GM10847 (cell line): ENCODE measurements around the gene BBS2.
A peak's percentile ranks its signal among the peaks of the same experiment; 100 is the strongest.

Source experiments
- POLR2A ChIP-seq: IDR thresholded peaks from 2 replicates; pipeline ENCODE4 v1.6.1; 2011; ENCODE audit not compliant: insufficient read length; ENCODE audit errors: extremely low read depth

Gene BBS2

DNA sequence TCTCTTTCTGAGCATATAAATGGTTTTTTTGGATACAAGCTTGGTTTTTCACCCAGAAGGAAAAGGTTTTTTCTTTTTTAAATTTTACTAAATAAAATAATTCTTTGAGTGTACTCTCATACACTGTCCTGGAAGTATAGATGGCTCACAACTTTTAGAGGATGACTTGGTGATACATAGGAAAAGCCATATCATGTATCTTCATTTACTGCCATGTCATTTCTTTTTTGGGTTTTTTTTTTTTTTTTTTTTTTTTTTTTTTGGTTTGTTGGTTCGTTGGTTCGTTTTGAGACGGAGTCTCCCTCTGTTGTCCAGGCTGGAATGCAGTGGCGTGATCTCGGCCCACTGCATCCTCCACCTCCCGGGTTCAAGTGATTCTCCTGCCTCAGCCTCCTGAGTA lies 56.7 kb downstream of the BBS2 start:
- no peak for TF ChIP-seq POLR2A

DNA sequence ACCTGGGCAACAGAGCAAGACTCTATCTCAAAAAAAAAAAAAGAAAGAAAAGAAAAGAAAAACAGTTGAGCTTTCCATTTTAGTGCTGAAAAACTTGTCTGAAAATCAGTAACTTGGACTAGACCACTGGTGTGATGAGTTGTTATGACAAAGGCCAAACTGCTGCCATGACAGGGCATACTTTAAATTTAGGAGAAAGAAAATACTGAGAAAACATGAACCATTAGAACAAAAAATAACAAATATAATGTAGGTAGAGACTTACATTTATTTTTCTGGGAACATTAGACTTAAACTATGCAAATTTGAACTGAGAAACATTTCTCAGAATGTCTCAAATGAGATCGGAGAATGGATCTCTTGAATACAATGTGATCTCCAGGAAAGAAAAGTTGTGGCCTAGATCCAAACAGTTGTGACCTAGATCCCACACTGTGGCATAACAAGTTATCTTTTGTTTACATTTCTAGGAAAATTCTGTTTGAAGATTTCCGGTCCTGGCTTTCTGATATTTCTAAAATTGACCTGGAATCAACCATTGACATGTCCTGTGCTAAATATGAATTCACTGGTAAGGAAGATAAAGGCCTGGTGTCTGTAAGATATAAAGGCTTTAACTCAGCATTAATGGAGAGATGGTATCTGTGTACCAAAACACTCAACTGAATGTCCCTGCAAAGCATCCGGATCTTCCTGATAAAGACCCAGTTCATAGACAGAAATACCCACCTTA lies 57.6 kb downstream of the BBS2 start:
- no peak for TF ChIP-seq POLR2A

DNA sequence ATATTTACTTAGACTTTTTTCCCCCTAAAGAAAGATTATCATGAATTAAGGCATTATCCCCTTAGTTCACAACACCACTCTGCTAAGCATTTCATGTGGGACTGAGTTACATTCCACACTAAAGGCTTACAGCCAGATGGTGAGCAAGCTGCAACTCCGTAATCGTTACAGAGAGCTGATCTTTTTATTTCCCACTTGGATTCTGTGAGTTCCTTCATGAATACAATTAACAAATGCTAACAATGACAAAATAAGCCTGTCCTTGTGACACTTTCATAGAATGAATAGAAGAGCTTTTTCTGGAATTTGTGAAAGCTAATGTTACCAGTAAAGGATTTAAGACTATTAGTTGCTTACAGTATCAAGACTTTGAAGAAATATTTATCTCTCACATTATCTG lies 59.7 kb downstream of the BBS2 start:
- TF ChIP-seq POLR2A, result no peak

DNA sequence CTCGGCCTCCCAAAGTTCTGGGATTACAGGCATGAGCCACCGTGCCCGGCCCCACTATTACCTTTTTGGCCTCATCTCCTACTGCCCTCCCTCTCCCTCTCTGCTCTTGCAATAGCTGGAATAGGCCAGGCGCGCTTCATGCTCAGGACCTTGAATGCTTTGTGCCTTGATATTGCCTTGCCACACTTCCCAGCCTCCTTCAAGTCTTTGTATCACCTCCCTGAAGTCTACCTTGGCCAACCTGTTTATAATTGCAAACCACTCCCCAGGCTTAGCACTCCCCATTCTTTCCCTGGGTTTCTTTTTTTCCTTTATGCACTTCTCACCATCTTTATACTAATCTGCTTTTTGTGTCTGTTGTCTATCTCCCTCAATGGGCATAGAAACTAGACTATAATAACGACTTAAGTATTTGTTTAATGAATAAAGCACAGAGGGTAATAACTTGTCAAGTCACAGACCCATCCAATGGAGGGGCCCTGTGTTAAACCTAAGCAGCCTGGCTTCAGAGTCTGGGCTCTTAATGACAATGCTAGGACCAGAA lies 61.8 kb downstream of the BBS2 start:
- no peak for TF ChIP-seq POLR2A

GRCh38 chr16:56451753-56452689 lies 67.8 kb downstream of the BBS2 start:
- no peak for TF ChIP-seq POLR2A

DNA sequence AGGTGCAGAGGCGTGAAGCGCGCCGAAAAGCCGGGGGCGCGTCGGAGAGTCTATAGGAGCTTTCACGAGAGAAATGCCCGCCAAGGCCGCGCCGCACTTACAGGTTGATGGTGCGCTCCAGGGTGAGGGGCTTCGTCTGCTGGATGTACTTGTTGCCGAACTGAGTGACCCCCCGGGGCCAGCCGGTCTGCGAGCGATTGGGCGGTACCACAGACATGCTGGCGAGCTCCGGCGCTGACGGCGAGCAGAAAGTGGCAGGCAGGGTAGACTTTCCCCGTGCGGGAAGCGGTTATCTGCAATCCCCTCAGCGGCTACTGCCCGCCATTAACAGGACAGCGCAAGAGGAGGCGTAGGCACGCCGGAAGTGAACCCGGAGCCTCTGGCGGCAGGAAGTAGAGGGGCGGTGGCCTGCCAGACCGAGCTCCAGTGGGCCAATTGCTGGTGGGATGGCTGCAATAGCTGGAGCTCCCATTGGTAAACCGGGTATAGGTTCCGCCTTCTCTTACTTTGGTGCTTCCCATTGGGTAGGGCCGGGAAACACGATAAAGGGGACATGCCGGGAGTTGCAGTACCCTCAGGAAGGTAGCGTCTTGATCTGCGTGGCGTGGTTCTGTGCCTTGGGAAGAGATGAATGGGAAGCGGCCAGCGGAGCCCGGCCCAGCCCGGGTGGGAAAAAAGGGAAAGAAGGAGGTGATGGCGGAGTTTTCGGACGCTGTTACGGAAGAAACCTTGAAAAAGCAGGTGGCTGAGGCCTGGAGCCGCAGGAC lies 68.7 kb downstream of the BBS2 start, which contains the start of the genes NUDT21 and OGFOD1:
TSS of gene NUDT21 (minus strand) at position 347 of the 767 bp plus-strand sequence. CDS start at position 217, 130 bp downstream.
TSS of gene OGFOD1 (plus strand) at position 569 of the 767 bp plus-strand sequence. CDS start at position 628, 59 bp downstream.
- TF ChIP-seq POLR2A, result peak; percentile 61

DNA sequence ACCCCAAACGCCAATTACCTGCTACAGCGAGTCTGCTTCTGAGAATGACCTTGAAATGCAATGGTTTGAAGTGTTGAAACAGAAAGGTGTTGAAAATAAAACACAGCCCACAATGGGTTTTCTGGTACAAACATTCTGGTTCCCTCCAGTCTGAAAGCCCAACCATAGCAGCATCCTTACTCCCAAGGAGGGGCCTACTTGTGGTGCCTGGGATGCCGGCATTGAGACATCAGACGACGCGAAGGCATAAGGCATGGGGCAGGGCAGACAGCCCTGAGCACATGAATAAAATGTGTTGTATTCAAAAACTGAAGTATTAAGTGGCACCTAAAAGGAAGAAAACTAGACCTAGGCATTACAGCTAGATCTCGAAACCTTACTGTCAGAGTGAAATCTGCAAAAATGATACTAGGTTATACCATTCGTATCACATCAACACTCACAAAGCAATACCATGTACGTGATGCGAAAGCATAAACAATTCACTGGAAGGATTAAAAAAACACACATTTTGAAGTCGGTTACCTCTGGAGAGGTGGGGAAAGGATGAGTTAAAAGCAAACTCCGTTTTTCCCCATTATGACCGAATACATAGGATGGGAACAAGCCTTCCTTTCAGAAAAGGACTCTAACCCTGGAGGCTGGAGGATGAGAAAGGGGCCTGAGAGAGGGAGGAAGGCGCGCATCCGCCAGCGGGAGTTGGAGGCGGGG lies 69.4 kb downstream of the BBS2 start:
- TF ChIP-seq POLR2A, result no peak

- no peak for TF ChIP-seq POLR2A
Measured at GRCh38 chr16:56448005-56448404, 71.8 kb downstream of the BBS2 start.

DNA sequence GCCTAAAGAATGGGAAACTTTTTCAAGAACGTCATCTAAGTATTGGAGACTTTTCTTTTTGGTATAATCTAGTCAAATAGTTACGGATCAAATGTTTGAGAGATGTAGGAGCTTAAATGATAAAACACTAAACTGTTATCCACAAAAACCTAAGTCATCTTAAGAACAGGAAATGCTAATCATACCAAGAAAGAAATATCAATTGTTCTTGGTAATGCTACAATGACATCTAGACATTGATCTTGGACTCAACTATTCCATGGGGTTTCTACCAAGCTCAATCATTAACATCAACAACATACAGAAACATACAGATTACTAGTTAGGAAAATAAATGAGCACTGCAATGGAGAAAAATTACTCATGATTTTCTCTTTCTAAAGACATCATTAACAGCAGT lies 72.5 kb downstream of the BBS2 start:
- TF ChIP-seq POLR2A, result no peak

DNA sequence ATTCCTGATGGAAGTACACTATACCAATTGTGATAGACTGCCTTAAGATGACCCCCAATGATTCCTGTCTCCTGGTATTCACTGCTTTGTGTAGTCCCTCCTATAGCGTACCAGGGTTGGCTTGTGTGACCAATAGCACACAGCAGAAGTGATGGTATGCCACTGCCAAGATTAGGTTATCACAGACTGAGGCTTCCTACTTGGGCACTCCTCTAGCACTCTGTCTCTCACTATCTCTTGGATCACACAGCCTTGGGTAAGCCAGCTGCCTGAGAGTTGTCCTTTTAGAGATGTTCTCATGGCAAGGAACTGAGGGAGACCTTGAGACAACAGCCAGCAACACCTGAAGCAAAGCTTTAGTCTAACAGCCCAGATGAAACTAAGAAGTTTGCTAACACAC lies 81.8 kb downstream of the BBS2 start:
- no peak for TF ChIP-seq POLR2A

DNA sequence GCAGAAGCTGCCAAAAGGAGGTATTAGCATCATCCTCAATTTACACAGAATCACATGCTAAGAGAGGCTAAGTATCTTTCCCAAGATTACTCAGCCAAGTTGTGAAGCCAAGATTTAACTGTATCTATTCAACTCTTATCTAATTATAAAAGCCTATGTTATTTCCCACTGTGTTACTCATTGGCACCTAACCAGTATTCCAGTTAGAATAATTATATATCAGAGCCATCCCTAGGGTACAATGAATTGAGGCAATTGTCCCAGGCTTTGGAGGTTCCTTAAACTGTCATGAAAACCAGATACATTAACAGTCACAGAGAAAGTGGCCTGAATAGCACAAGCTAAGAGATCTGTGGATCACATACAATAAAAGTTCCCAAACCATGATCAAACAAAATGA lies 83.6 kb downstream of the BBS2 start:
- TF ChIP-seq POLR2A, result no peak
